H1 (cell line): ENCODE data around the gene PBX3. TPM values are rescaled to one million over a fixed set of nuclear protein-coding genes. Genes with fewer than 3 reads are reported as not detected.

Experiments
- CTCF ChIA-PET: fragments of 300-600 bp; sonication (Branson Sonifier 250); formaldehyde crosslinking; loops from one replicate; lab custom pipeline; 2021; ENCODE audit not compliant: partially characterized antibody; lab: Charles Lee
- POLR2A ChIA-PET: fragments of 300-600 bp; sonication (Branson Sonifier 250); formaldehyde crosslinking; loops from one replicate; lab custom pipeline; 2021; ENCODE audit warnings: inconsistent platforms; ENCODE audit not compliant: partially characterized antibody; lab: Charles Lee
- DNase-seq, 2 experiments: peaks; one replicate each; pipeline versions ENCODE4 v3.0.0 to v3.0.0-alpha.2; 2010 to 2022; ENCODE audit warnings: low spot score in 2 of 2, low read depth in 1 of 2, mixed read lengths in 1 of 2
- FAIRE-seq: peaks from 2 replicates; lab custom pipeline; 2011; peaks lifted over from hg19 to GRCh38; lab: Jason Lieb, UNC
- H2AFZ ChIP-seq: 2 replicates; pipeline ENCODE4 v1.8.1; 2012; ENCODE audit warnings: low read length, inconsistent platforms
- H2AK5ac ChIP-seq: 2 replicates; pipeline ENCODE4 v1.6.1; 2013; ENCODE audit warnings: low read depth, low read length
- H2BK120ac ChIP-seq: replicated peaks from 2 replicates; pipeline ENCODE3; 2013; ENCODE audit warnings: low read depth, low read length, inconsistent platforms
- H2BK12ac ChIP-seq: 2 replicates; pipeline ENCODE4 v1.6.1; 2013; ENCODE audit warnings: low read depth, low read length
- H2BK15ac ChIP-seq: 2 replicates; pipeline ENCODE4 v1.6.1; 2013; ENCODE audit warnings: low read length
- H2BK20ac ChIP-seq: 2 replicates; pipeline ENCODE4 v1.6.1; 2013; ENCODE audit warnings: low read length
- H2BK5ac ChIP-seq: 2 replicates; pipeline ENCODE4 v1.6.1; 2013; ENCODE audit warnings: low read depth, low read length
- H3K14ac ChIP-seq: 2 replicates; pipeline ENCODE4 v1.6.1; 2013; ENCODE audit warnings: inconsistent platforms; ENCODE audit not compliant: insufficient read length
- H3K18ac ChIP-seq: 2 replicates; pipeline ENCODE4 v1.6.1; 2013; ENCODE audit warnings: low read length; ENCODE audit errors: extremely low read depth
- H3K23ac ChIP-seq: 2 replicates; pipeline ENCODE4 v1.6.1; 2013; ENCODE audit warnings: inconsistent platforms; ENCODE audit not compliant: insufficient read length
- H3K23me2 ChIP-seq: 2 replicates; pipeline ENCODE4 v1.6.1; 2013; ENCODE audit warnings: low read depth, low read length
- H3K27ac ChIP-seq: 2 replicates; pipeline ENCODE4 v1.6.1; 2011; ENCODE audit warnings: low read depth, low read length, inconsistent platforms
- H3K27me3 ChIP-seq, 4 experiments: replicated peaks in 1 of 4; 1 replicate in 1 of 4; 2 replicates in 3 of 4; pipeline versions ENCODE4 v1.6.1 to v1.8.1; 2011 to 2013; ENCODE audit warnings: low read length in 3 of 4, mild to moderate bottlenecking in 3 of 4, inconsistent platforms in 2 of 4, mixed read lengths in 2 of 4, moderate library complexity in 1 of 4; ENCODE audit not compliant: control insufficient read depth in 3 of 4, insufficient read depth in 3 of 4; ENCODE audit errors: extremely low read depth in 1 of 4
- H3K36me3 ChIP-seq, 4 experiments: 2 replicates each; pipeline versions ENCODE4 v1.6.1 to v1.8.1; 2011 to 2013; ENCODE audit warnings: mild to moderate bottlenecking in 4 of 4, low read length in 3 of 4, moderate library complexity in 2 of 4, control low read depth in 1 of 4, inconsistent platforms in 1 of 4; ENCODE audit not compliant: insufficient read depth in 4 of 4, control insufficient read depth in 2 of 4
- H3K4ac ChIP-seq: replicated peaks from 2 replicates; pipeline ENCODE3; 2013; ENCODE audit warnings: low read length, low read depth, mixed read lengths, inconsistent platforms; ENCODE audit not compliant: insufficient read length
- H3K4me1 ChIP-seq, 4 experiments: replicated peaks in 1 of 4; 1 replicate in 1 of 4; 2 replicates in 3 of 4; pipeline versions ENCODE4 v1.6.1 to v1.8.1; 2011 to 2013; ENCODE audit warnings: low read length in 3 of 4, inconsistent platforms in 2 of 4, mixed read lengths in 1 of 4; ENCODE audit not compliant: insufficient read depth in 4 of 4, control insufficient read depth in 3 of 4
- H3K4me2 ChIP-seq, 2 experiments: 2 replicates each; pipeline versions ENCODE4 v1.6.1 to v1.8.1; 2011 to 2013; ENCODE audit warnings: low read depth in 2 of 2, low read length in 2 of 2, control low read depth in 1 of 2, inconsistent platforms in 1 of 2, mild to moderate bottlenecking in 1 of 2; ENCODE audit not compliant: insufficient read depth in 1 of 2
- H3K4me3 ChIP-seq, 4 experiments: fragments of 200-600, 300-600 bp in 1 of 4; sonication (generic), shearing (Covaris generic), sonication (Bioruptor Twin) in 1 of 4; 2 replicates each; pipeline versions ENCODE4 v1.5.1 to v1.8.1; 2011 to 2016; ENCODE audit warnings: low read length in 4 of 4, low read depth in 3 of 4, control low read depth in 2 of 4, inconsistent platforms in 2 of 4, mild to moderate bottlenecking in 2 of 4, mixed read lengths in 1 of 4, moderate library complexity in 1 of 4; ENCODE audit not compliant: insufficient read depth in 2 of 4; ENCODE audit errors: extremely low read depth in 1 of 4
- H3K56ac ChIP-seq: replicated peaks from 2 replicates; pipeline ENCODE3; 2013; ENCODE audit warnings: low read depth, mild to moderate bottlenecking, mixed read lengths, low read length, inconsistent platforms; ENCODE audit not compliant: insufficient read length
- H3K79me1 ChIP-seq: 2 replicates; pipeline ENCODE4 v1.6.1; 2013; ENCODE audit warnings: low read depth, low read length, control low read depth
- H3K79me2 ChIP-seq, 2 experiments: 2 replicates each; pipeline versions ENCODE4 v1.6.1 to v1.8.1; 2012 to 2013; ENCODE audit warnings: low read length in 2 of 2, mild to moderate bottlenecking in 2 of 2, inconsistent platforms in 1 of 2; ENCODE audit not compliant: insufficient read depth in 2 of 2, control insufficient read depth in 1 of 2
- H3K9ac ChIP-seq, 4 experiments: replicated peaks in 1 of 4; 1 replicate in 1 of 4; 2 replicates in 3 of 4; pipeline versions ENCODE4 v1.6.1 to v1.8.1; 2011 to 2013; ENCODE audit warnings: low read depth in 3 of 4, low read length in 3 of 4, control low read depth in 2 of 4, mild to moderate bottlenecking in 2 of 4, moderate library complexity in 2 of 4, inconsistent platforms in 1 of 4; ENCODE audit errors: extremely low read depth in 1 of 4
- H3K9me3 ChIP-seq, 2 experiments: 2 replicates each; pipeline versions ENCODE4 v1.6.1 to v1.8.1; 2012 to 2013; ENCODE audit warnings: mild to moderate bottlenecking in 2 of 2, moderate library complexity in 2 of 2, control low read depth in 1 of 2, inconsistent platforms in 1 of 2, low read depth in 1 of 2, low read length in 1 of 2, mixed read lengths in 1 of 2; ENCODE audit not compliant: insufficient read depth in 2 of 2
- H4K20me1 ChIP-seq, 2 experiments: replicated peaks in 1 of 2; 2 replicates each; pipeline versions ENCODE3 to v1.8.1; 2011 to 2013; ENCODE audit warnings: inconsistent platforms in 2 of 2, low read length in 2 of 2, mild to moderate bottlenecking in 1 of 2; ENCODE audit not compliant: insufficient read depth in 2 of 2, control insufficient read depth in 1 of 2
- H4K5ac ChIP-seq: 2 replicates; pipeline ENCODE4 v1.6.1; 2013; ENCODE audit warnings: low read length, low read depth, mixed read lengths, inconsistent platforms; ENCODE audit not compliant: insufficient read length
- H4K8ac ChIP-seq: 2 replicates; pipeline ENCODE4 v1.8.0; 2013; ENCODE audit warnings: mild to moderate bottlenecking, moderate library complexity, low read length, inconsistent platforms; ENCODE audit not compliant: insufficient read depth; ENCODE audit errors: extremely low read depth
- H4K91ac ChIP-seq: replicated peaks from 2 replicates; pipeline ENCODE3; 2013; ENCODE audit warnings: low read length, mixed read lengths, inconsistent platforms; ENCODE audit not compliant: insufficient read length
- ATF2 ChIP-seq: IDR thresholded peaks from 2 replicates; pipeline ENCODE4 v1.6.1; 2012; ENCODE audit warnings: low read length, inconsistent platforms
- CHD2 ChIP-seq: IDR thresholded peaks from 2 replicates; pipeline ENCODE4 v1.6.1; 2012; ENCODE audit warnings: low read length, improper control_type of control experiment
- CTCF ChIP-seq, 3 experiments: IDR thresholded peaks; 1 replicate in 2 of 3; 2 replicates in 1 of 3; pipeline versions ENCODE4 v1.5.1 to v1.6.1; 2011; ENCODE audit warnings: low read length in 3 of 3, mild to moderate bottlenecking in 3 of 3, inconsistent platforms in 2 of 3, low read depth in 1 of 3, moderate library complexity in 1 of 3; ENCODE audit not compliant: insufficient read depth in 1 of 3; ENCODE audit errors: control extremely low read depth in 1 of 3
- RAD21 ChIP-seq, 2 experiments: IDR thresholded peaks in 1 of 2; conservative IDR thresholded peaks in 1 of 2; 2 replicates each; pipeline ENCODE4 v1.6.1; 2011; ENCODE audit warnings: low read depth in 2 of 2, low read length in 2 of 2, improper control_type of control experiment in 1 of 2, inconsistent platforms in 1 of 2, mild to moderate bottlenecking in 1 of 2, moderate library complexity in 1 of 2
- SAP30 ChIP-seq: fragments of 300-600 bp; sonication (generic); IDR thresholded peaks from 2 replicates; pipeline ENCODE4 v1.7.1; 2012; ENCODE audit warnings: low read length, moderate library complexity, mild to moderate bottlenecking, inconsistent platforms; ENCODE audit not compliant: insufficient read depth, insufficient replicate concordance
- TAF1 ChIP-seq: IDR thresholded peaks from 2 replicates; pipeline ENCODE4 v1.6.1; 2011; ENCODE audit warnings: mild to moderate bottlenecking, low read depth, low read length
- TBP ChIP-seq: IDR thresholded peaks from 2 replicates; pipeline ENCODE4 v1.6.1; 2011; ENCODE audit warnings: low read depth, low read length, improper control_type of control experiment
- WGBS, 2 experiments: shearing (Covaris generic) in 1 of 2; methylation state at CpG; one replicate each; pipeline versions ENCODE4 v1.1.6 to v1.1.7; 2013 to 2015; ENCODE audit warnings: low lambda C conversion rate in 2 of 2, mixed read lengths in 2 of 2, inconsistent platforms in 1 of 2, low coverage in 1 of 2, missing lambda C conversion rate in 1 of 2; ENCODE audit not compliant: insufficient replicate concordance in 2 of 2, insufficient coverage in 1 of 2, insufficient read length in 1 of 2; ENCODE audit errors: extremely low coverage in 1 of 2, missing lambda C conversion rate in 1 of 2; 5-methylcytosine and 5-hydroxymethylcytosine counted together
- polyA plus RNA-seq, 7 experiments: library from polyadenylated mRNA; depleted of rRNA in 3 of 7; stranded (reverse) in 5 of 7; unstranded in 2 of 7; fragments of >200 nt in 5 of 7; fragments of 200-250 nt in 2 of 7; gene quantifications; 1 replicate in 5 of 7; 2 replicates in 1 of 7; 4 replicates in 1 of 7; pipeline versions ENCODE4 v1.2.1 to v1.2.3, GENCODE V29; 2011 to 2013; ENCODE audit warnings: missing spikeins in 2 of 7, mixed read lengths in 2 of 7
- total RNA-seq: library from RNA; stranded (reverse); fragmentation: NEBNext Ultra II Directional; extraction: Animal tissue kit (Norgen Biotek cat#: 25700); gene quantifications from 2 replicates; pipeline ENCODE4 v1.2.1, GENCODE V29; 2021
- TF ChIP-seq, protein P1 (sequence below): IDR thresholded peaks from 2 replicates; pipeline ENCODE4 v1.6.1; 2011; ENCODE audit warnings: low read depth, mild to moderate bottlenecking, low read length; ENCODE audit not compliant: insufficient read depth

Gene PBX3
- total and polyA plus RNA-seq, 2 of the 8 experiments (the other 6 are each of a cell fraction or from before 2014, with no cell fraction given): 22.7 to 44.3 TPM

DNA sequence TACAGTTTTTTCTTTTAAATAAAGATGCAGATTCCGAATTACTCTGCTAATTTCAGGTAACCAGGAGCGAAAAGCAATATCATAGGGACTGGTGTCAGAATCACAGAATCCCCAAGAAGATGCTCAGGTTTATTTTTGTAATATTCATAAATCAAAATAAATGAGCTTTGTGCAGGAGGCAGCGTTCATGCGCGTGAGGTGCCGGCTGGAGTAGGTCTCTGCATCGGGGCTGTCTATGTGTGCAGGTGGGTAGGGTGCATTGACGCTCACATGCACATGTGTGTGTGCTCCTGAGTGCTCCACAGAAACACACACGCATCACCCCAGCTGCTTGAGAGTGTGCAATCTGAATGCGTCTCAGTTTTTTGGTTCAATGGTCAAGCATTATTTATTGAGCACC is 226.4 kb downstream of the PBX3 start:
- H3K9ac ChIP-seq: no peak overlapping the region
- H3K27me3 ChIP-seq: no peaks in the 10 kb centered on the region
- no peak overlapping the region for H3K4ac ChIP-seq
- no peaks in the 10 kb centered on the region for H4K20me1 ChIP-seq
- no peak overlapping the region for H3K27ac ChIP-seq
- FAIRE-seq (no peak), DNase-seq (no peak)
- H3K14ac ChIP-seq: no peak overlapping the region
- no peak overlapping the region for H2AFZ ChIP-seq
- no peak overlapping the region for H2BK20ac ChIP-seq
- no peaks in the 10 kb centered on the region for H3K79me1 ChIP-seq
- no peak overlapping the region for H4K8ac ChIP-seq
- no peak overlapping the region for H2BK5ac ChIP-seq
- POLR2A ChIA-PET: no interaction called here
- WGBS, 2 experiments: 86% methylated on average over 10 of the region's 10 CpGs; no CpG with 5 or more reads in 1 of the 2 experiments
- H3K36me3 ChIP-seq: no peaks in the 10 kb centered on the region
- H2AK5ac ChIP-seq: no peak overlapping the region
- no peak overlapping the region for H4K91ac ChIP-seq
- no peak overlapping the region for H3K23ac ChIP-seq
- H4K5ac ChIP-seq: no peak overlapping the region
- no peak overlapping the region for H3K4me2 ChIP-seq
- TF ChIP-seq RAD21 (IDR thresholded peaks at IDR 0.05 in 1 of 2, conservative IDR thresholded peaks at IDR 0.05 in 1 of 2; ENCODE audit: low read depth in 2 of 2, low read length in 2 of 2) (no peak), CTCF (IDR thresholded peaks at IDR 0.05; ENCODE audit: control extremely low read depth in 1 of 3, insufficient read depth in 1 of 3, low read depth in 1 of 3, low read length in 3 of 3) (no peak), ATF2 (no peak), TBP (no peak), CHD2 (no peak), TAF1 (no peak), SAP30 (no peak)
- TF ChIP-seq, protein P1, sequence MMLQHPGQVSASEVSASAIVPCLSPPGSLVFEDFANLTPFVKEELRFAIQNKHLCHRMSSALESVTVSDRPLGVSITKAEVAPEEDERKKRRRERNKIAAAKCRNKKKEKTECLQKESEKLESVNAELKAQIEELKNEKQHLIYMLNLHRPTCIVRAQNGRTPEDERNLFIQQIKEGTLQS: no peak
- H3K18ac ChIP-seq: no peak overlapping the region
- H2BK15ac ChIP-seq: no peak overlapping the region
- no peak overlapping the region for H3K4me3 ChIP-seq
- no peak overlapping the region for H2BK120ac ChIP-seq
- H3K79me2 ChIP-seq: no peaks in the 10 kb centered on the region
- no peaks in the 10 kb centered on the region for H3K4me1 ChIP-seq
- CTCF ChIA-PET: no interaction called here
- H2BK12ac ChIP-seq: no peak overlapping the region
- H3K23me2 ChIP-seq: no peaks in the 10 kb centered on the region; the same call in 1 of the 2 replicates
- H3K9me3 ChIP-seq: peaks cover 2% of the 10 kb centered on the region in 2 experiments; a peak in 1 of 4 replicates
- H3K56ac ChIP-seq: no peak overlapping the region
